Measurements from ENCODE around the gene SNX20. TPM values are rescaled to one million over a fixed set of nuclear protein-coding genes. Genes with fewer than 3 reads are reported as not detected.

The SNX20 gene
- total and polyA plus RNA-seq, 9 donors = 0.75 to 1.6 (median 1.3) TPM

- Histone ChIP-seq H3K36me3 (ENCODE audit: control insufficient read depth, insufficient read depth, low read length) (no peaks in the 10 kb centered on the region), H3K4me1 (ENCODE audit: control insufficient read depth, insufficient read depth, low read length) (peaks cover 11% of the 10 kb centered on the region), H3K27ac (ENCODE audit: low read length) (no peak overlapping the region), H3K4me3 (ENCODE audit: low read length) (no peak overlapping the region), H3K27me3 (ENCODE audit: control insufficient read depth, insufficient read depth, low read length) (no peaks in the 10 kb centered on the region), H3K9me3 (replicated peaks; ENCODE audit: control insufficient read depth, low read depth, low read length) (peaks cover 3% of the 10 kb centered on the region)
- WGBS (ENCODE audit: insufficient coverage) = 78% methylated on average over 2 of the region's 4 CpGs
- DNase-seq = no peak
These were observed 37.9 kb downstream of the SNX20 start for GRCh38 chr16:50643192-50643591.

- Histone ChIP-seq H3K36me3 (ENCODE audit: control insufficient read depth, insufficient read depth, low read length) (no peaks in the 10 kb centered on the region), H3K4me1 (ENCODE audit: control insufficient read depth, insufficient read depth, low read length) (peaks cover 11% of the 10 kb centered on the region), H3K4me3 (ENCODE audit: low read length) (no peak overlapping the region), H3K9me3 (replicated peaks; ENCODE audit: control insufficient read depth, low read depth, low read length) (peaks cover 3% of the 10 kb centered on the region), H3K27me3 (ENCODE audit: control insufficient read depth, insufficient read depth, low read length) (no peaks in the 10 kb centered on the region), H3K27ac (ENCODE audit: low read length) (no peak overlapping the region)
- 96% methylated on average over 5 of the region's 5 CpGs for WGBS (ENCODE audit: insufficient coverage)
- no peak for DNase-seq
These were observed 38.8 kb downstream of the SNX20 start for GRCh38 chr16:50642349-50642748.

GRCh38 chr16:50641818-50642187, 39.3 kb downstream of the SNX20 start:
- H3K27ac ChIP-seq (ENCODE audit: low read length) = no peak overlapping the region
- H3K9me3 ChIP-seq (replicated peaks; ENCODE audit: control insufficient read depth, low read depth, low read length) = peaks cover 3% of the 10 kb centered on the region
- no peak for DNase-seq
- H3K4me1 ChIP-seq (ENCODE audit: control insufficient read depth, insufficient read depth, low read length) = peaks cover 11% of the 10 kb centered on the region
- 90% methylated on average over 3 of the region's 4 CpGs for WGBS (ENCODE audit: insufficient coverage)
- H3K36me3 ChIP-seq (ENCODE audit: control insufficient read depth, insufficient read depth, low read length) = no peaks in the 10 kb centered on the region
- H3K27me3 ChIP-seq (ENCODE audit: control insufficient read depth, insufficient read depth, low read length) = no peaks in the 10 kb centered on the region
- H3K4me3 ChIP-seq (ENCODE audit: low read length) = no peak overlapping the region

DNA sequence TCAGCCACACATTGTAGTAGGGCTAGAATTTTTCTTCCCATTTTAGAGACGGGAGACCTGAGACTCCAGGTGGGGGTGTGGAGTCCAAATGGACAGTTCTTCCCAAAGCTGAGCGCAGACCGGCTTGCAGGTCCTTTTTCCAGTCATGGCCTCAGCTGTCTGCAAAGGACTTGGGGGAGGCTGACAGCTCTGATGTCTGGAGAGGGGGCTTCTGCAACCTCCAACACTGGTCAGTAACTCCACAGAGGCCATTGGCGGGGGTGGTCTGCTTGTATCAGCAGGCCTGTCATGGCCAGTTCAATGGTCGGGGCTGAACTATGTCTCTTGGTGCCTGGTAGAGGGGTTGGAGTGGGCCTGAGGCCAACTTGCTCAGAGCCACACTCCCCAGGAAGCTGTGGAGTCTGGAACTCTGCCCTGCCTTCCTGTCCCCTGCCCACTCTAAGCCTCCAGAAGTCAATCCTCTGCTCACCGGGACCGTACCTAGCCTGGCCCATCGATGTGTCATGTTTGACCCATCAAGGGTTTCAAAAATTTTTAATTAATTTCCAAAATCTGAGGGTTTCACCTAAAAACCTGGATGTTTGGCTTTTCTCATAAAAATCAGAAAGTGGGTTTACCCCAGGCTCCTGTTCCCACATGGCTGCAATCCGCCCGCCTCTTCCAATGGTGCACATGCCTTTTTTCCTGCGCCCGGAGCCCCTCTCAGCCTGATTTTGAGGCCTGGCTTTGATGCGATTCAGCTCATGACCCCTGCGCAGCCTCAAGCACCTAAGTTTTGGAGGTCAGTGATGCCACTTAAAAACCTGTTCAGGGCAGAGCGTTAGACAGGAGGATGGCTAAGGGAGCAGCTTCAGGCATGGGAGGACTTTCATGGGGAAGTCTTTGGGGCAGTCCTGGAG, 39.9 kb downstream of the SNX20 start:
- Histone ChIP-seq H3K36me3 (ENCODE audit: control insufficient read depth, insufficient read depth, low read length) (no peaks in the 10 kb centered on the region), H3K9me3 (replicated peaks; ENCODE audit: control insufficient read depth, low read depth, low read length) (peaks cover 3% of the 10 kb centered on the region), H3K27ac (ENCODE audit: low read length) (no peak overlapping the region), H3K27me3 (ENCODE audit: control insufficient read depth, insufficient read depth, low read length) (no peaks in the 10 kb centered on the region), H3K4me3 (ENCODE audit: low read length) (no peak overlapping the region), H3K4me1 (ENCODE audit: control insufficient read depth, insufficient read depth, low read length) (peaks cover 7% of the 10 kb centered on the region)
- no peak for DNase-seq
- 90% methylated on average over 10 of the region's 15 CpGs for WGBS (ENCODE audit: insufficient coverage)

- Histone ChIP-seq H3K36me3 (ENCODE audit: control insufficient read depth, insufficient read depth, low read length) (no peaks in the 10 kb centered on the region), H3K27ac (ENCODE audit: low read length) (no peak overlapping the region), H3K27me3 (ENCODE audit: control insufficient read depth, insufficient read depth, low read length) (no peaks in the 10 kb centered on the region), H3K4me3 (ENCODE audit: low read length) (no peak overlapping the region), H3K4me1 (ENCODE audit: control insufficient read depth, insufficient read depth, low read length) (peaks cover 3% of the 10 kb centered on the region), H3K9me3 (replicated peaks; ENCODE audit: control insufficient read depth, low read depth, low read length) (peaks cover 3% of the 10 kb centered on the region)
- no peak for DNase-seq
- no CpG with 5 or more reads among the region's 1 CpG for WGBS (ENCODE audit: insufficient coverage)
These were observed 40.7 kb downstream of the SNX20 start for GRCh38 chr16:50640391-50640790.

- H3K4me1 ChIP-seq (ENCODE audit: control insufficient read depth, insufficient read depth, low read length) = peaks cover 4% of the 10 kb centered on the region
- no peak overlapping the region for H3K4me3 ChIP-seq (ENCODE audit: low read length)
- no peaks in the 10 kb centered on the region for H3K27me3 ChIP-seq (ENCODE audit: control insufficient read depth, insufficient read depth, low read length)
- no peak for DNase-seq
- no peaks in the 10 kb centered on the region for H3K36me3 ChIP-seq (ENCODE audit: control insufficient read depth, insufficient read depth, low read length)
- 33% methylated on average over 1 of the region's 8 CpGs for WGBS (ENCODE audit: insufficient coverage)
- H3K27ac ChIP-seq (ENCODE audit: low read length) = no peak overlapping the region
- H3K9me3 ChIP-seq (replicated peaks; ENCODE audit: control insufficient read depth, low read depth, low read length) = peaks cover 3% of the 10 kb centered on the region
These were observed 42.1 kb downstream of the SNX20 start for GRCh38 chr16:50638816-50639670.

GRCh38 chr16:50637716-50638602, 43.2 kb downstream of the SNX20 start:
- Histone ChIP-seq H3K36me3 (ENCODE audit: control insufficient read depth, insufficient read depth, low read length) (no peaks in the 10 kb centered on the region), H3K27ac (ENCODE audit: low read length) (no peak overlapping the region), H3K27me3 (ENCODE audit: control insufficient read depth, insufficient read depth, low read length) (no peaks in the 10 kb centered on the region), H3K4me3 (ENCODE audit: low read length) (no peak overlapping the region), H3K4me1 (ENCODE audit: control insufficient read depth, insufficient read depth, low read length) (peaks cover 4% of the 10 kb centered on the region), H3K9me3 (replicated peaks; ENCODE audit: control insufficient read depth, low read depth, low read length) (no peaks in the 10 kb centered on the region)
- DNase-seq = no peak
- WGBS (ENCODE audit: insufficient coverage) = 43% methylated on average over 11 of the region's 13 CpGs

- H3K27ac ChIP-seq (ENCODE audit: low read length) = no peak overlapping the region
- no peaks in the 10 kb centered on the region for H3K9me3 ChIP-seq (replicated peaks; ENCODE audit: control insufficient read depth, low read depth, low read length)
- peaks cover 4% of the 10 kb centered on the region for H3K4me1 ChIP-seq (ENCODE audit: control insufficient read depth, insufficient read depth, low read length)
- DNase-seq = no peak
- H3K36me3 ChIP-seq (ENCODE audit: control insufficient read depth, insufficient read depth, low read length) = no peaks in the 10 kb centered on the region
- H3K27me3 ChIP-seq (ENCODE audit: control insufficient read depth, insufficient read depth, low read length) = no peaks in the 10 kb centered on the region
- no peak overlapping the region for H3K4me3 ChIP-seq (ENCODE audit: low read length)
- WGBS (ENCODE audit: insufficient coverage) = 92% methylated on average over 8 of the region's 10 CpGs
These were observed 44.2 kb downstream of the SNX20 start for GRCh38 chr16:50636753-50637374.

- 65% methylated on average over 12 of the region's 17 CpGs for WGBS (ENCODE audit: insufficient coverage)
These were observed 45.4 kb downstream of the SNX20 start for GRCh38 chr16:50635505-50636392.

More at GRCh38 chr16:50635505-50636392, 45.4 kb downstream of the SNX20 start:
- Histone ChIP-seq H3K36me3 (ENCODE audit: control insufficient read depth, insufficient read depth, low read length) (peaks cover 3% of the 10 kb centered on the region), H3K4me1 (ENCODE audit: control insufficient read depth, insufficient read depth, low read length) (peaks cover 4% of the 10 kb centered on the region), H3K9me3 (replicated peaks; ENCODE audit: control insufficient read depth, low read depth, low read length) (no peaks in the 10 kb centered on the region), H3K27ac (ENCODE audit: low read length) (no peak overlapping the region), H3K27me3 (ENCODE audit: control insufficient read depth, insufficient read depth, low read length) (peaks cover 2% of the 10 kb centered on the region), H3K4me3 (ENCODE audit: low read length) (no peak overlapping the region)
- peak; percentile 21 for DNase-seq

Data from muscle of leg (tissue), 11 donors.